8988T (cell line): ENCODE measurements around the gene HNRNPUL1.

Source experiments
- DNase-seq: peaks from one replicate; pipeline ENCODE4 v3.0.0; 2011

The HNRNPUL1 gene

GRCh38 chr19:41355035-41355434 is 90.9 kb downstream of the HNRNPUL1 start:
- DNase-seq, result no peak

- DNase-seq, result no peak
Measured at GRCh38 chr19:41355802-41356201, 91.6 kb downstream of the HNRNPUL1 start.

- DNase-seq, result no peak
Measured at GRCh38 chr19:41356984-41357739, 93.0 kb downstream of the HNRNPUL1 start.
